SIG-M5 treated with dmso at 0.1 percent for 504 hours (cell line): ENCODE data around the gene ATP6V0B.
A peak's percentile ranks its signal among the peaks of the same experiment; 100 is the strongest.

ENCODE experiments used
- DNase-seq: peaks from one replicate; lab custom pipeline; 2025; ENCODE audit not compliant: unreplicated experiment; lab: John Stamatoyannopoulos, UW

The ATP6V0B gene

GRCh38 chr1:43968348-43968948 lies 6.3 kb upstream of the ATP6V0B start:
- peak; percentile 21 for DNase-seq

- DNase-seq: no peak
These were observed 5.4 kb upstream of the ATP6V0B start for GRCh38 chr1:43969416-43969745.

GRCh38 chr1:43969746-43970466 lies 4.9 kb upstream of the ATP6V0B start, which contains the start of gene DPH2:
Gene DPH2 (plus strand): TSS chr1:43970010. CDS start chr1:43970176, 166 bp downstream.
- peak; percentile 97 for DNase-seq

GRCh38 chr1:43970502-43970901 lies 4.3 kb upstream of the ATP6V0B start:
- no peak for DNase-seq

GRCh38 chr1:43970911-43971310 lies 3.8 kb upstream of the ATP6V0B start:
- no peak for DNase-seq

- no peak for DNase-seq
These were observed 3.3 kb upstream of the ATP6V0B start for GRCh38 chr1:43971336-43971980.

- peak; percentile 41 for DNase-seq
These were observed 748 bp upstream of the ATP6V0B start for GRCh38 chr1:43973981-43974442.

- DNase-seq: peak; percentile 72
These were observed 645 bp downstream of the ATP6V0B start for GRCh38 chr1:43975249-43975961.

GRCh38 chr1:43976045-43976444 lies 1.3 kb downstream of the ATP6V0B start:
- DNase-seq: no peak

GRCh38 chr1:43976890-43977289 lies 2.1 kb downstream of the ATP6V0B start:
- DNase-seq: no peak

- peak; percentile 4 for DNase-seq
These were observed 2.9 kb downstream of the ATP6V0B start for GRCh38 chr1:43977376-43978263.

- peak; percentile 10 for DNase-seq
These were observed 3.4 kb downstream of the ATP6V0B start for GRCh38 chr1:43978264-43978550.

GRCh38 chr1:43978551-43979260 lies 3.9 kb downstream of the ATP6V0B start, which contains the start of gene B4GALT2:
Gene B4GALT2 (plus strand): TSS chr1:43979210. CDS start chr1:43981161, 1,951 bp downstream.
- no peak for DNase-seq

GRCh38 chr1:43979261-43979527 lies 4.4 kb downstream of the ATP6V0B start:
- DNase-seq: no peak

- peak; percentile 16 for DNase-seq
These were observed 4.9 kb downstream of the ATP6V0B start for GRCh38 chr1:43979528-43980254.

GRCh38 chr1:43980255-43981134 lies 5.7 kb downstream of the ATP6V0B start:
- peak; percentile 14 for DNase-seq

- DNase-seq: no peak
These were observed 6.4 kb downstream of the ATP6V0B start for GRCh38 chr1:43981135-43981491.

- DNase-seq: no peak
These were observed 6.9 kb downstream of the ATP6V0B start for GRCh38 chr1:43981636-43982035.

GRCh38 chr1:43982241-43982640 lies 7.5 kb downstream of the ATP6V0B start:
- DNase-seq: no peak
